Measurements from ENCODE around the gene IBTK.

DNA sequence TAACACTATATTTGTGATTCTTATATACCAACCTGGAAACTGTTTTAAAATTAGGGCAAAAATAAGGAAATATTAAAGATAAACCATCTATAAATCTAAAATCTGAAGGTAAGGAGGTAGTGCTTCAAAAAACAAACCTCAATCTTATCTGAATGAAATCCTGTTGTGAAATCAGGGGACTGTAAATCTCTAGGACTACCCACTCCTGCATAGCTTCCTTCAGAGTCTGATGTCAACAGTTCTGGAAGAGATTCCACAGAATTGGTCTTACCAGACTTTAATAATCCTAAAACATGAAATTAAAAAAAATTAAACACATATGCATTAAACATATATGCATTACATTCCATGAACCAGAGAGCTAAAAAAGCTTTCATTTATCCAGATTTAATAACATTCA, 51.4 kb downstream of the IBTK start:
- TF ChIP-seq TCF7L2 (IDR thresholded peaks at IDR 0.05; ENCODE audit: borderline replicate concordance, extremely low read depth, insufficient read depth, insufficient read length), result no peak
- TF ChIP-seq SP1 (IDR thresholded peaks at IDR 0.05; ENCODE audit: low read depth), result no peak
- TF ChIP-seq EZH2 (IDR thresholded peaks at IDR 0.05), result no peak
- no peak for TF ChIP-seq POLR2A (IDR thresholded peaks at IDR 0.05; ENCODE audit: borderline replicate concordance, extremely low read depth, insufficient read depth, insufficient read length)
- TF ChIP-seq CTCF (IDR thresholded peaks at IDR 0.05 in 2 of 3, conservative IDR thresholded peaks at IDR 0.05 in 1 of 3; ENCODE audit: borderline replicate concordance in 1 of 3, insufficient read depth in 1 of 3, low read depth in 2 of 3, low read length in 2 of 3), result no peak
- TF ChIP-seq, protein P1, sequence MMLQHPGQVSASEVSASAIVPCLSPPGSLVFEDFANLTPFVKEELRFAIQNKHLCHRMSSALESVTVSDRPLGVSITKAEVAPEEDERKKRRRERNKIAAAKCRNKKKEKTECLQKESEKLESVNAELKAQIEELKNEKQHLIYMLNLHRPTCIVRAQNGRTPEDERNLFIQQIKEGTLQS (IDR thresholded peaks at IDR 0.05), result no peak
- TF ChIP-seq SIN3A (IDR thresholded peaks at IDR 0.05; ENCODE audit: low read depth), result no peak
- TF ChIP-seq RAD21 (IDR thresholded peaks at IDR 0.05; ENCODE audit: low read depth), result no peak
- TF ChIP-seq MAX (IDR thresholded peaks at IDR 0.05), result no peak
- no peak for TF ChIP-seq REST (IDR thresholded peaks at IDR 0.05; ENCODE audit: low read depth)
- no peak for TF ChIP-seq YY1 (IDR thresholded peaks at IDR 0.05; ENCODE audit: extremely low read depth, insufficient replicate concordance, low read depth, low read length)
- TF ChIP-seq CEBPB (IDR thresholded peaks at IDR 0.05; ENCODE audit: low read depth), result no peak
- TF ChIP-seq FOSL1 (IDR thresholded peaks at IDR 0.05; ENCODE audit: low read depth), result no peak

Measured in HCT116 (cell line).